Kidney tubule cell (primary cell): Measurements from ENCODE around the gene SH3TC1.
A peak's percentile ranks its signal among the peaks of the same experiment; 100 is the strongest.

ENCODE experiments used
- DNase-seq: peaks from one replicate; pipeline ENCODE4 v3.0.0-alpha.2; 2018; ENCODE audit warnings: low spot score

The SH3TC1 gene

GRCh38 chr4:8242782-8243560 lies 43.9 kb downstream of the SH3TC1 start:
- DNase-seq: no peak

GRCh38 chr4:8244001-8244757 lies 45.1 kb downstream of the SH3TC1 start:
- DNase-seq: no peak

GRCh38 chr4:8244931-8245460 lies 45.9 kb downstream of the SH3TC1 start:
- DNase-seq: no peak

- DNase-seq: no peak
Measured at GRCh38 chr4:8245884-8246833, 47.1 kb downstream of the SH3TC1 start.

GRCh38 chr4:8247047-8247930 lies 48.2 kb downstream of the SH3TC1 start:
- DNase-seq: no peak

- no peak for DNase-seq
Measured at GRCh38 chr4:8248091-8248490, 49.0 kb downstream of the SH3TC1 start.

GRCh38 chr4:8250227-8250626 lies 51.1 kb downstream of the SH3TC1 start:
- no peak for DNase-seq

GRCh38 chr4:8250637-8251036 lies 51.5 kb downstream of the SH3TC1 start:
- no peak for DNase-seq

- no peak for DNase-seq
Measured at GRCh38 chr4:8251110-8251883, 52.2 kb downstream of the SH3TC1 start.

GRCh38 chr4:8252301-8253173 lies 53.4 kb downstream of the SH3TC1 start:
- DNase-seq: no peak

- no peak for DNase-seq
Measured at GRCh38 chr4:8254076-8254475, 55.0 kb downstream of the SH3TC1 start.

- DNase-seq: peak; percentile 14
Measured at GRCh38 chr4:8255698-8256441, 56.8 kb downstream of the SH3TC1 start.

- DNase-seq: no peak
Measured at GRCh38 chr4:8257854-8258253, 58.8 kb downstream of the SH3TC1 start.

GRCh38 chr4:8258552-8259212 lies 59.6 kb downstream of the SH3TC1 start:
- no peak for DNase-seq

GRCh38 chr4:8259743-8260430 lies 60.8 kb downstream of the SH3TC1 start:
- DNase-seq: no peak

- DNase-seq: peak; percentile 22
Measured at GRCh38 chr4:8260656-8261111, 61.6 kb downstream of the SH3TC1 start.

GRCh38 chr4:8261851-8262535 lies 62.9 kb downstream of the SH3TC1 start:
- no peak for DNase-seq
